RWPE1 (cell line): ENCODE results near the gene ADAMTSL2.

Experiments used
- CTCF ChIA-PET: fragments of 350-600 bp; sonication (Branson Sonifier 250); formaldehyde crosslinking; extraction: SDS; loops from one replicate; lab custom pipeline; 2021; lab: Yijun Ruan, JAX
- POLR2A ChIA-PET: fragments of 400-600 bp; formaldehyde crosslinking; extraction: SDS; loops from one replicate; lab custom pipeline; 2020; ENCODE audit warnings: antibody characterized with exemption; ENCODE audit not compliant: low non-redundant PET; lab: Yijun Ruan, JAX
- DNase-seq: peaks from one replicate; pipeline ENCODE4 v3.0.0; 2012; ENCODE audit warnings: low spot score
- H3K27ac ChIP-seq: fragments of 450-650 bp; 2 replicates; pipeline ENCODE4 v1.5.1; 2017
- CTCF ChIP-seq: fragments of 450-650 bp; conservative IDR thresholded peaks from 2 replicates; pipeline ENCODE4 v1.5.1; 2017; ENCODE audit warnings: low read depth, mild to moderate bottlenecking

The ADAMTSL2 gene

GRCh38 chr9:133542002-133542401, 7.5 kb downstream of the ADAMTSL2 start:
- ChIA-PET CTCF (interaction anchor here (0.8 to 2.2 kb wide), 2 partner anchors 8 to 201 kb away, joined by 3 to 9 read pairs; no protein-coding TSS in a partner anchor), POLR2A (no interaction called here)
- no peak for DNase-seq
- TF ChIP-seq CTCF: no peak
- H3K27ac ChIP-seq: no peak overlapping the region

- no peak for TF ChIP-seq CTCF
- ChIA-PET CTCF (interaction anchor here (0.6 to 2.2 kb wide), 4 partner anchors 46 to 576 kb away, joined by 3 to 9 read pairs (median 5); no protein-coding TSS in a partner anchor), POLR2A (no interaction called here)
- H3K27ac ChIP-seq: no peak overlapping the region
- DNase-seq: no peak
These were observed 9.4 kb downstream of the ADAMTSL2 start for GRCh38 chr9:133543772-133544467.

- DNase-seq: no peak
- H3K27ac ChIP-seq: no peak overlapping the region
- no peak for TF ChIP-seq CTCF
- CTCF ChIA-PET: interaction anchor here (0.6 to 0.7 kb wide), 2 partner anchors 9 to 1331 kb away, joined by 3 to 6 read pairs; no protein-coding TSS in a partner anchor
- POLR2A ChIA-PET: no interaction called here
These were observed 11.2 kb downstream of the ADAMTSL2 start for GRCh38 chr9:133545494-133546286.

GRCh38 chr9:133546287-133546680, 11.8 kb downstream of the ADAMTSL2 start:
- CTCF ChIA-PET: no interaction called here
- POLR2A ChIA-PET: no interaction called here
- no peak overlapping the region for H3K27ac ChIP-seq
- DNase-seq: no peak
- TF ChIP-seq CTCF: no peak

GRCh38 chr9:133547116-133547515, 12.6 kb downstream of the ADAMTSL2 start:
- no peak for DNase-seq
- POLR2A ChIA-PET: no interaction called here
- no peak for TF ChIP-seq CTCF
- CTCF ChIA-PET: no interaction called here
- H3K27ac ChIP-seq: no peak overlapping the region

GRCh38 chr9:133551446-133551845, 16.9 kb downstream of the ADAMTSL2 start:
- no peak for TF ChIP-seq CTCF
- CTCF ChIA-PET: interaction anchor here (0.6 to 1.4 kb wide), 2 partner anchors 191 to 470 kb away, joined by 3 to 6 read pairs; no protein-coding TSS in a partner anchor
- no peak for DNase-seq
- POLR2A ChIA-PET: no interaction called here
- H3K27ac ChIP-seq: no peak overlapping the region
